Naive thymus-derived CD8-positive, alpha-beta T cell (primary cell): Measurements from ENCODE around the gene INTS7. TPM values are rescaled to one million over a fixed set of nuclear protein-coding genes. Genes with fewer than 3 reads are reported as not detected.
"Not testable (repeated sequence)": the region's sequence is repeated elsewhere in the genome, so short reads cannot be mapped to it uniquely, and the experiment has no call there.

Experiments
- ATAC-seq, 2 donors: fragments of 150-1000 bp; cut with Tn5 transposase in 1 of 2; sonication (Bioruptor Pico), chemical (Tn5 transposase) in 1 of 2; 1 replicate in 1 of 2; 2 replicates in 1 of 2; pipeline ENCODE4 v1.10.0; 2021; ENCODE audit warnings: mild to moderate bottlenecking in 2 of 2, moderate library complexity in 2 of 2
- POLR2A ChIA-PET: fragments of 350-600 bp; sonication (Branson Sonifier 250); formaldehyde crosslinking; loops from one replicate; lab custom pipeline; 2021; ENCODE audit warnings: antibody characterized with exemption; lab: Charles Lee
- DNase-seq, 10 donors: peaks; one replicate each; pipeline versions ENCODE4 v3.0.0 to v3.0.0-alpha.2; 2020 to 2022
- H3K27ac Mint-ChIP-seq, 10 donors: one replicate each; pipeline ENCODE4 v1.8.0; 2020 to 2022; ENCODE audit warnings: mild to moderate bottlenecking in 10 of 10, mixed read lengths in 10 of 10, moderate library complexity in 4 of 10, inconsistent platforms in 1 of 10
- H3K27me3 Mint-ChIP-seq, 5 donors: one replicate each; pipeline ENCODE4 v1.8.0; 2021 to 2022; ENCODE audit warnings: mixed read lengths in 5 of 5
- H3K36me3 Mint-ChIP-seq, 3 donors: one replicate each; pipeline ENCODE4 v1.8.0; 2020 to 2022; ENCODE audit warnings: mixed read lengths in 3 of 3, mild to moderate bottlenecking in 2 of 3, inconsistent platforms in 1 of 3
- H3K4me1 Mint-ChIP-seq, 4 donors: one replicate each; pipeline ENCODE4 v1.8.0; 2021 to 2022; ENCODE audit warnings: mixed read lengths in 4 of 4
- H3K4me3 Mint-ChIP-seq, 10 donors: one replicate each; pipeline ENCODE4 v1.8.0; 2020 to 2022; ENCODE audit warnings: mild to moderate bottlenecking in 10 of 10, mixed read lengths in 10 of 10, moderate library complexity in 6 of 10, inconsistent platforms in 1 of 10
- H3K9me3 Mint-ChIP-seq, 9 donors: one replicate each; pipeline ENCODE4 v1.8.0; 2020 to 2022; ENCODE audit warnings: mixed read lengths in 9 of 9, mild to moderate bottlenecking in 3 of 9, inconsistent platforms in 1 of 9, moderate library complexity in 1 of 9
- polyA plus RNA-seq, 3 donors: library from polyadenylated mRNA; unstranded; fragments of 300-500 nt; fragmentation: Illumina TruSeq; gene quantifications; one replicate each; pipeline ENCODE4 v1.2.3, GENCODE V29; 2021
- total RNA-seq, 8 experiments: library from RNA in 2 of 8; stranded (reverse) in 2 of 8; gene quantifications; one replicate each; pipeline ENCODE4 v1.2.3 and lab custom pipeline; 2021 to 2026

Gene INTS7
- total and polyA plus RNA-seq, 5 experiments from 2014 or later: 6.2 to 8.1 (median 7.6) TPM

GRCh38 chr1:212027727-212028126 lies 7.6 kb downstream of the INTS7 start:
- H3K27me3 Mint-ChIP-seq, DNase-seq, H3K27ac Mint-ChIP-seq, H3K4me3 Mint-ChIP-seq, ATAC-seq, POLR2A ChIA-PET, H3K9me3 Mint-ChIP-seq: not testable (repeated sequence)
- Mint-ChIP-seq H3K36me3 (peaks cover 7 to 18% (median 17%) of the 10 kb centered on the region in 3 donors), H3K4me1 (peaks cover 18 to 36% (median 25%) of the 10 kb centered on the region in 4 donors)

DNA sequence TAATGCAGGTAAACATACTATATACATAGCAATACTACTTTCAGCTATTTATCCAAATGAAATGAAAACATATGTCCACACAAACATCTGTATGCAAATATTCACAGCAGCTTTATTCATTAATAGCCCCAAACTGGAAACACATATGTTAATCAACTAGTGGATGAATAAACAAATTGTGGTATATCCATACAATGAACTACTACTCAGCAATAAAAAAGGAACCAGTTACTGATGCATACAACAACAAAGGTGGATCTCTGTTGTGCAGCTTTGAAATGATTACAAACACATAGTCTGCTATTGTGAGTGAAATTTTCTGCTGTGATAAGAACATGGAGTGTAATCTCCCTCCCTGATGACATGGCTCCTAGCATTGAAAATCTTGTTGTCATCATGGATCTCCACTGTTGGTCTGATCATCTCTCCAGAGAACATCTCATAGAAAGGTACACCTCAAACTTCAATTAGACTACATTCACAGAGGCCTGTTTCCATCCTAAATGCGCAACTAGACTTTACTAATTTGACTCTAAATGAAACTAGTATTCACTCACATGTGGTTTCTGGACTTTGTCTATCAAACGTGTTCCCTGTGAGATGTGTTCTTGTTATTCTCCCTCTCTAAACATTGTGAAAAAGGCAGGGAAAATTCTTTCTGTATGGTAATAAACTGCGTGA lies 10.7 kb downstream of the INTS7 start:
- no peak overlapping the region for H3K27ac Mint-ChIP-seq
- no peak overlapping the region for H3K4me3 Mint-ChIP-seq
- peaks cover 7 to 22% (median 17%) of the 10 kb centered on the region in 3 donors for H3K36me3 Mint-ChIP-seq
- no peak for DNase-seq
- H3K4me1 Mint-ChIP-seq: peaks cover 6 to 25% (median 8%) of the 10 kb centered on the region in 4 donors
- peaks cover 0 to 7% (median 2%) of the 10 kb centered on the region in 9 donors for H3K9me3 Mint-ChIP-seq
- no peak for ATAC-seq
- POLR2A ChIA-PET: no interaction called here
- no peaks in the 10 kb centered on the region for H3K27me3 Mint-ChIP-seq

- DNase-seq, POLR2A ChIA-PET, H3K27ac Mint-ChIP-seq, ATAC-seq, H3K9me3 Mint-ChIP-seq, H3K27me3 Mint-ChIP-seq, H3K4me3 Mint-ChIP-seq: not testable (repeated sequence)
- H3K4me1 Mint-ChIP-seq: peaks cover 2 to 17% (median 5%) of the 10 kb centered on the region in 4 donors
- H3K36me3 Mint-ChIP-seq: peaks cover 7 to 26% (median 17%) of the 10 kb centered on the region in 3 donors
Observed at GRCh38 chr1:212022908-212023307, 12.4 kb downstream of the INTS7 start.

- H3K9me3 Mint-ChIP-seq: peaks cover 0 to 7% (median 2%) of the 10 kb centered on the region in 9 donors
- H3K4me3 Mint-ChIP-seq: no peak overlapping the region
- POLR2A ChIA-PET: no interaction called here
- no peak overlapping the region for H3K27ac Mint-ChIP-seq
- H3K4me1 Mint-ChIP-seq: peaks cover 2 to 10% (median 5%) of the 10 kb centered on the region in 4 donors
- DNase-seq: no peak
- no peaks in the 10 kb centered on the region for H3K27me3 Mint-ChIP-seq
- ATAC-seq: no peak
- H3K36me3 Mint-ChIP-seq: peaks cover 7 to 30% (median 19%) of the 10 kb centered on the region in 3 donors
Observed at GRCh38 chr1:212021563-212021962, 13.8 kb downstream of the INTS7 start.

GRCh38 chr1:212020975-212021374 lies 14.4 kb downstream of the INTS7 start:
- Mint-ChIP-seq H3K36me3 (peaks cover 7 to 35% (median 22%) of the 10 kb centered on the region in 3 donors), H3K4me3 (no peak overlapping the region), H3K4me1 (peaks cover 0 to 6% (median 4%) of the 10 kb centered on the region in 4 donors), H3K27ac (peak overlapping the region in 1 of 10 donors; percentile 51), H3K27me3 (no peaks in the 10 kb centered on the region), H3K9me3 (peaks cover 0 to 7% (median 2%) of the 10 kb centered on the region in 9 donors)
- POLR2A ChIA-PET: no interaction called here
- no peak for ATAC-seq
- DNase-seq: no peak

GRCh38 chr1:212013672-212014071 lies 21.7 kb downstream of the INTS7 start:
- Mint-ChIP-seq H3K9me3 (peaks cover 0 to 3% (median 0%) of the 10 kb centered on the region in 9 donors), H3K27ac (no peak overlapping the region), H3K36me3 (peaks cover 0 to 22% (median 15%) of the 10 kb centered on the region in 3 donors), H3K4me3 (no peak overlapping the region), H3K4me1 (peaks cover 0 to 2% (median under 1%) of the 10 kb centered on the region in 4 donors), H3K27me3 (no peaks in the 10 kb centered on the region)
- ATAC-seq (no peak), DNase-seq (no peak)
- POLR2A ChIA-PET: no interaction called here

- DNase-seq (peak; percentile 21 to 79 (median 49)), ATAC-seq (peak; percentile 95 to 97)
- no peaks in the 10 kb centered on the region for H3K27me3 Mint-ChIP-seq
- peaks cover 0 to 3% (median 0%) of the 10 kb centered on the region in 9 donors for H3K9me3 Mint-ChIP-seq
- no peak overlapping the region for H3K27ac Mint-ChIP-seq
- POLR2A ChIA-PET: no interaction called here
- H3K4me3 Mint-ChIP-seq: no peak overlapping the region
- H3K4me1 Mint-ChIP-seq: peaks cover 0 to 2% (median under 1%) of the 10 kb centered on the region in 4 donors
- H3K36me3 Mint-ChIP-seq: peaks cover 0 to 24% (median 15%) of the 10 kb centered on the region in 3 donors
Observed at GRCh38 chr1:212012034-212012740, 23.2 kb downstream of the INTS7 start.

DNA sequence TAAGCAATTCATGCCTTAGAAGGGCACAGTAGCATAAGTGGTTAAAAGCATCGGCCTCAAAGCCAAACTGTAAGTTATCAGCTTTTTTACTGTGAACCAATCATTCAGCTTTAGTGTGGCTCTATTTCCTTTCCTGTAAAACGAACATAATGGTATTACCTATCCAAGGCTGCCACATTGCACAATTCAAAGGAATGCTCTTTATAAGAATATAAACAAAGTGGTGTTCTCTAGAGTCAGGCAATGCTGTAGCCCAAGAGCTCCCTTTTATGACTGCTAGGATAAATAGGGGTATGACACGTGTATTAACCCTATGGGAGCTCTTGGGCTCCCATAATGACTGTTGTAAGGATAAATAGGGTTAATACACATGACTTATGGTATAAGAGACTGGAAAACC lies 25.4 kb downstream of the INTS7 start:
- Mint-ChIP-seq H3K9me3 (no peaks in the 10 kb centered on the region), H3K4me3 (no peak overlapping the region), H3K36me3 (peaks cover 0 to 27% (median 7%) of the 10 kb centered on the region in 3 donors), H3K27ac (no peak overlapping the region), H3K27me3 (no peaks in the 10 kb centered on the region), H3K4me1 (peaks cover 0 to 2% (median under 1%) of the 10 kb centered on the region in 4 donors)
- DNase-seq (no peak), ATAC-seq (no peak)
- POLR2A ChIA-PET: no interaction called here

GRCh38 chr1:212009561-212009960 lies 25.8 kb downstream of the INTS7 start:
- ATAC-seq: no peak
- POLR2A ChIA-PET: no interaction called here

GRCh38 chr1:212007886-212008285 lies 27.5 kb downstream of the INTS7 start:
- no peak for DNase-seq
- no peak for ATAC-seq
- Mint-ChIP-seq H3K9me3 (no peaks in the 10 kb centered on the region), H3K27ac (no peak overlapping the region), H3K27me3 (no peaks in the 10 kb centered on the region), H3K36me3 (peaks cover 0 to 44% (median 1%) of the 10 kb centered on the region in 3 donors), H3K4me3 (no peak overlapping the region), H3K4me1 (peaks cover 0 to 2% (median under 1%) of the 10 kb centered on the region in 4 donors)
- POLR2A ChIA-PET: no interaction called here

More at GRCh38 chr1:212009561-212009960, 25.8 kb downstream of the INTS7 start:
- Mint-ChIP-seq H3K27me3 (no peaks in the 10 kb centered on the region), H3K4me3 (no peak overlapping the region), H3K4me1 (peaks cover 0 to 2% (median under 1%) of the 10 kb centered on the region in 4 donors), H3K9me3 (no peaks in the 10 kb centered on the region), H3K27ac (peak overlapping the region in 1 of 10 donors; percentile 40), H3K36me3 (peaks cover 0 to 31% (median 5%) of the 10 kb centered on the region in 3 donors)
- no peak for DNase-seq

DNA sequence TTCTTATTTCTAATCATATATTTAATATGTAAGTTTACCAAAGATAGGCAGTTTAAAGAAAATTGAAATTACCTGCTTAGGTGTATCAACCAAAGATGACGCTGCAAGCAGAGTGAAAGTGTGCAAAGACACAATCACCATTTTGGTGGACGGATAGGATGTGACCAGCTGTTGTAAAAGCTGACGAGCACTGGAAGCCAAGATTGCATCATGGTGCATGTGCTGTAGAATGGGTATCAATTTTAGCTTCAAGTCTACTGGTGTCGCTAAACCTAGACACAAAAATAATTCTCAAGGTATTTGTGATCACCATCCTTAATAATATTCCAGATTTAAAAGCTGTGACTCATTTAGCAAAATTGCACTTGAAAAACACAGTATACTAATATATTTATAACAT lies 28.2 kb downstream of the INTS7 start:
- Mint-ChIP-seq H3K36me3 (peaks cover 0 to 49% (median 1%) of the 10 kb centered on the region in 3 donors), H3K27me3 (no peaks in the 10 kb centered on the region)
- no peak for ATAC-seq

DNA sequence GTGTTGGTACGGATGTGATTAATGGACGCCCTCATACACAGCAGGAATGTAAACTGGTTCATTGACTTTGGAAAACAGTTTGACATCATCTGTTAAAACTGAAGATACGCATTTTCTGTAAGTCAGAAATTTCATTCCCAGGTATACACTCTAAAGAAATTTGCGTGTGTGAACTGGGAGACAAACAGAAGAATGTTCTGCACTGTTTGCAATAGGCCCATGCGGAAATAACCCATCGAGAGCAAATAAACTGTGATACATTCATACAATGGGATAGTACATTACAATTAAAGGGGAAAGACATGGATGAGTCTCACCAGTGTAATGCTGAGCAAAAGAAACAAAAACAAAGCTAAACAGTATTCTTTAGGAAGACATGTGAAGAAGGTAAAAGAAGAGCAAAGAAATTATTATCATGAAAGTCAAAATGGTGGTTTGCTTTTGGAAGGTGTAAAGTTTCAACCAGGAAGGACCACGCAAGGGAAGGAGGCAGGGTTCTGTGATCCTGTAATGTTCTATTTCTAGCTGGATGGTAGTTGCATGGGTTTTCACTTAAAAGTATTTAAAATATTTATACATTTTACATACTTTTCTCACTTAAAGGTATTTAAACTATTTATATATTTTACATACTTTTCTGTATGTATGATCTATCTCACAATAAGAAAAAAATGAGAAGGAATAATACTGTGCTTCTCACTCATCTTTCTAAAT lies 30.3 kb downstream of the INTS7 start:
- DNase-seq (no peak), ATAC-seq (no peak)
- Mint-ChIP-seq H3K27ac (peak overlapping the region in 1 of 10 donors; percentile 1), H3K9me3 (no peaks in the 10 kb centered on the region), H3K4me1 (no peaks in the 10 kb centered on the region), H3K36me3 (peaks cover 0 to 57% (median 4%) of the 10 kb centered on the region in 3 donors), H3K27me3 (no peaks in the 10 kb centered on the region), H3K4me3 (no peak overlapping the region)
- POLR2A ChIA-PET: no interaction called here

More for the DNA sequence above, 28.2 kb downstream of the INTS7 start:
- no peak for DNase-seq
- no peak overlapping the region for H3K27ac Mint-ChIP-seq
- POLR2A ChIA-PET: no interaction called here
- no peaks in the 10 kb centered on the region for H3K9me3 Mint-ChIP-seq
- peaks cover 0 to 2% (median under 1%) of the 10 kb centered on the region in 4 donors for H3K4me1 Mint-ChIP-seq
- H3K4me3 Mint-ChIP-seq: no peak overlapping the region
